ENCODE measurements around the gene CFAP46. TPM values are rescaled to one million over a fixed set of nuclear protein-coding genes. Genes with fewer than 3 reads are reported as not detected.

Gene CFAP46
- polyA plus RNA-seq, 2 donors = 0.40 to 0.73 TPM

- Histone ChIP-seq H3K4me3 (ENCODE audit: low read depth in 1 of 2, low read length in 2 of 2) (no peak overlapping the region), H3K27ac (ENCODE audit: low read depth in 2 of 2, low read length in 1 of 2) (no peak overlapping the region), H3K4me1 (ENCODE audit: control insufficient read depth in 2 of 2, insufficient read depth in 2 of 2, low read length in 1 of 2) (peaks cover 2 to 8% of the 10 kb centered on the region in 2 donors), H3K36me3 (ENCODE audit: control insufficient read depth in 2 of 2, insufficient read depth in 2 of 2, low read length in 1 of 2) (no peaks in the 10 kb centered on the region), H3K9me3 (ENCODE audit: control insufficient read depth in 2 of 2, insufficient read depth in 1 of 2, low read depth in 1 of 2, low read length in 1 of 2) (no peaks in the 10 kb centered on the region), H3K27me3 (ENCODE audit: control insufficient read depth in 1 of 2, insufficient read depth in 2 of 2, low read length in 2 of 2) (peaks cover 4 to 17% of the 10 kb centered on the region in 2 donors)
- WGBS, 2 donors = 41 to 49% methylated on average over 7 of the region's 7 CpGs
Measured at GRCh38 chr10:132790470-132790869, 151.9 kb downstream of the CFAP46 start.

GRCh38 chr10:132789659-132790148 is 152.7 kb downstream of the CFAP46 start:
- H3K4me3 ChIP-seq (ENCODE audit: low read depth in 1 of 2, low read length in 2 of 2) = no peak overlapping the region
- peaks cover 0 to 3% of the 10 kb centered on the region in 2 donors for H3K9me3 ChIP-seq (ENCODE audit: control insufficient read depth in 2 of 2, insufficient read depth in 1 of 2, low read depth in 1 of 2, low read length in 1 of 2)
- no peaks in the 10 kb centered on the region for H3K36me3 ChIP-seq (ENCODE audit: control insufficient read depth in 2 of 2, insufficient read depth in 2 of 2, low read length in 1 of 2)
- H3K27me3 ChIP-seq (ENCODE audit: control insufficient read depth in 1 of 2, insufficient read depth in 2 of 2, low read length in 2 of 2) = peaks cover 4 to 25% of the 10 kb centered on the region in 2 donors
- H3K27ac ChIP-seq (ENCODE audit: low read depth in 2 of 2, low read length in 1 of 2) = no peak overlapping the region
- 66% methylated on average over 11 to 15 of the region's 15 CpGs for WGBS, 2 donors
- H3K4me1 ChIP-seq (ENCODE audit: control insufficient read depth in 2 of 2, insufficient read depth in 2 of 2, low read length in 1 of 2) = peaks cover 2 to 8% of the 10 kb centered on the region in 2 donors

GRCh38 chr10:132788831-132789219 is 153.5 kb downstream of the CFAP46 start:
- Histone ChIP-seq H3K9me3 (ENCODE audit: control insufficient read depth in 2 of 2, insufficient read depth in 1 of 2, low read depth in 1 of 2, low read length in 1 of 2) (peaks cover 0 to 3% of the 10 kb centered on the region in 2 donors), H3K4me1 (ENCODE audit: control insufficient read depth in 2 of 2, insufficient read depth in 2 of 2, low read length in 1 of 2) (peaks cover 2 to 8% of the 10 kb centered on the region in 2 donors), H3K4me3 (ENCODE audit: low read depth in 1 of 2, low read length in 2 of 2) (no peak overlapping the region), H3K27me3 (ENCODE audit: control insufficient read depth in 1 of 2, insufficient read depth in 2 of 2, low read length in 2 of 2) (peaks cover 4 to 33% of the 10 kb centered on the region in 2 donors), H3K36me3 (ENCODE audit: control insufficient read depth in 2 of 2, insufficient read depth in 2 of 2, low read length in 1 of 2) (no peaks in the 10 kb centered on the region), H3K27ac (ENCODE audit: low read depth in 2 of 2, low read length in 1 of 2) (no peak overlapping the region)
- WGBS, 2 donors = 7 to 9% methylated on average over 29 to 30 of the region's 30 CpGs

GRCh38 chr10:132788180-132788830 is 154.1 kb downstream of the CFAP46 start:
- H3K36me3 ChIP-seq (ENCODE audit: control insufficient read depth in 2 of 2, insufficient read depth in 2 of 2, low read length in 1 of 2) = no peaks in the 10 kb centered on the region
- peaks cover 6 to 36% of the 10 kb centered on the region in 2 donors for H3K27me3 ChIP-seq (ENCODE audit: control insufficient read depth in 1 of 2, insufficient read depth in 2 of 2, low read length in 2 of 2)
- peaks cover 0 to 3% of the 10 kb centered on the region in 2 donors for H3K9me3 ChIP-seq (ENCODE audit: control insufficient read depth in 2 of 2, insufficient read depth in 1 of 2, low read depth in 1 of 2, low read length in 1 of 2)
- no peak overlapping the region for H3K27ac ChIP-seq (ENCODE audit: low read depth in 2 of 2, low read length in 1 of 2)
- no peak overlapping the region for H3K4me3 ChIP-seq (ENCODE audit: low read depth in 1 of 2, low read length in 2 of 2)
- H3K4me1 ChIP-seq (ENCODE audit: control insufficient read depth in 2 of 2, insufficient read depth in 2 of 2, low read length in 1 of 2) = peaks cover 2 to 8% of the 10 kb centered on the region in 2 donors
- 2 to 4% methylated on average over 64 to 78 of the region's 79 CpGs for WGBS, 2 donors

GRCh38 chr10:132787495-132788179 is 154.7 kb downstream of the CFAP46 start:
- H3K27me3 ChIP-seq (ENCODE audit: control insufficient read depth in 1 of 2, insufficient read depth in 2 of 2, low read length in 2 of 2) = peaks cover 9 to 36% of the 10 kb centered on the region in 2 donors
- H3K9me3 ChIP-seq (ENCODE audit: control insufficient read depth in 2 of 2, insufficient read depth in 1 of 2, low read depth in 1 of 2, low read length in 1 of 2) = peaks cover 0 to 3% of the 10 kb centered on the region in 2 donors
- WGBS, 2 donors = 3% methylated on average over 66 to 80 of the region's 80 CpGs
- H3K4me1 ChIP-seq (ENCODE audit: control insufficient read depth in 2 of 2, insufficient read depth in 2 of 2, low read length in 1 of 2) = peaks cover 2 to 8% of the 10 kb centered on the region in 2 donors
- no peak overlapping the region for H3K27ac ChIP-seq (ENCODE audit: low read depth in 2 of 2, low read length in 1 of 2)
- no peaks in the 10 kb centered on the region for H3K36me3 ChIP-seq (ENCODE audit: control insufficient read depth in 2 of 2, insufficient read depth in 2 of 2, low read length in 1 of 2)
- peak overlapping the region; percentile 25 to 26 for H3K4me3 ChIP-seq (ENCODE audit: low read depth in 1 of 2, low read length in 2 of 2)

- Histone ChIP-seq H3K27me3 (ENCODE audit: control insufficient read depth in 1 of 2, insufficient read depth in 2 of 2, low read length in 2 of 2) (peaks cover 9 to 36% of the 10 kb centered on the region in 2 donors), H3K4me1 (ENCODE audit: control insufficient read depth in 2 of 2, insufficient read depth in 2 of 2, low read length in 1 of 2) (peaks cover 2 to 8% of the 10 kb centered on the region in 2 donors), H3K36me3 (ENCODE audit: control insufficient read depth in 2 of 2, insufficient read depth in 2 of 2, low read length in 1 of 2) (peaks cover 0 to under 1% of the 10 kb centered on the region in 2 donors), H3K4me3 (ENCODE audit: low read depth in 1 of 2, low read length in 2 of 2) (peak overlapping the region; percentile 25 to 26), H3K27ac (ENCODE audit: low read depth in 2 of 2, low read length in 1 of 2) (no peak overlapping the region), H3K9me3 (ENCODE audit: control insufficient read depth in 2 of 2, insufficient read depth in 1 of 2, low read depth in 1 of 2, low read length in 1 of 2) (peaks cover 0 to 3% of the 10 kb centered on the region in 2 donors)
- 3 to 4% methylated on average over 62 to 80 of the region's 80 CpGs for WGBS, 2 donors
Measured at GRCh38 chr10:132786884-132787494, 155.4 kb downstream of the CFAP46 start.

GRCh38 chr10:132786476-132786883 is 155.9 kb downstream of the CFAP46 start:
- H3K4me1 ChIP-seq (ENCODE audit: control insufficient read depth in 2 of 2, insufficient read depth in 2 of 2, low read length in 1 of 2) = peaks cover 2 to 8% of the 10 kb centered on the region in 2 donors
- peaks cover 9 to 36% of the 10 kb centered on the region in 2 donors for H3K27me3 ChIP-seq (ENCODE audit: control insufficient read depth in 1 of 2, insufficient read depth in 2 of 2, low read length in 2 of 2)
- WGBS, 2 donors = 3 to 6% methylated on average over 38 to 58 of the region's 58 CpGs
- H3K27ac ChIP-seq (ENCODE audit: low read depth in 2 of 2, low read length in 1 of 2) = no peak overlapping the region
- H3K36me3 ChIP-seq (ENCODE audit: control insufficient read depth in 2 of 2, insufficient read depth in 2 of 2, low read length in 1 of 2) = peaks cover 0 to 6% of the 10 kb centered on the region in 2 donors
- H3K9me3 ChIP-seq (ENCODE audit: control insufficient read depth in 2 of 2, insufficient read depth in 1 of 2, low read depth in 1 of 2, low read length in 1 of 2) = peaks cover 0 to 3% of the 10 kb centered on the region in 2 donors
- H3K4me3 ChIP-seq (ENCODE audit: low read depth in 1 of 2, low read length in 2 of 2) = peak overlapping the region; percentile 25 to 39

GRCh38 chr10:132785723-132786475 is 156.5 kb downstream of the CFAP46 start, which contains the start of gene NKX6-2:
Gene NKX6-2 (minus strand): TSS chr10:132786147. CDS start chr10:132785948, 199 bp downstream.
- H3K27me3 ChIP-seq (ENCODE audit: control insufficient read depth in 1 of 2, insufficient read depth in 2 of 2, low read length in 2 of 2) = peaks cover 9 to 36% of the 10 kb centered on the region in 2 donors
- H3K4me1 ChIP-seq (ENCODE audit: control insufficient read depth in 2 of 2, insufficient read depth in 2 of 2, low read length in 1 of 2) = peaks cover 2 to 8% of the 10 kb centered on the region in 2 donors
- H3K36me3 ChIP-seq (ENCODE audit: control insufficient read depth in 2 of 2, insufficient read depth in 2 of 2, low read length in 1 of 2) = peaks cover 0 to 10% of the 10 kb centered on the region in 2 donors
- peaks cover 0 to 3% of the 10 kb centered on the region in 2 donors for H3K9me3 ChIP-seq (ENCODE audit: control insufficient read depth in 2 of 2, insufficient read depth in 1 of 2, low read depth in 1 of 2, low read length in 1 of 2)
- peak within 1 kb of the TSS; percentile 25 to 39 for H3K4me3 ChIP-seq (ENCODE audit: low read depth in 1 of 2, low read length in 2 of 2)
- WGBS, 2 donors = 3 to 4% methylated on average over 33 to 119 of the region's 119 CpGs
- no peak within 1 kb of the TSS for H3K27ac ChIP-seq (ENCODE audit: low read depth in 2 of 2, low read length in 1 of 2)
